ENCODE results near the gene ABI3BP.

GRCh38 chr3:100732435-100732834 is 260.8 kb downstream of the ABI3BP start:
- TF ChIP-seq FOXM1 (IDR thresholded peaks at IDR 0.05; ENCODE audit: borderline replicate concordance, low read depth) (no peak), NFIC (IDR thresholded peaks at IDR 0.05) (no peak), MAX (IDR thresholded peaks at IDR 0.05) (no peak), CREB1 (IDR thresholded peaks at IDR 0.05; ENCODE audit: low read depth) (no peak), ZBTB7A (IDR thresholded peaks at IDR 0.05; ENCODE audit: low read depth) (no peak)
- TF ChIP-seq, protein P1, sequence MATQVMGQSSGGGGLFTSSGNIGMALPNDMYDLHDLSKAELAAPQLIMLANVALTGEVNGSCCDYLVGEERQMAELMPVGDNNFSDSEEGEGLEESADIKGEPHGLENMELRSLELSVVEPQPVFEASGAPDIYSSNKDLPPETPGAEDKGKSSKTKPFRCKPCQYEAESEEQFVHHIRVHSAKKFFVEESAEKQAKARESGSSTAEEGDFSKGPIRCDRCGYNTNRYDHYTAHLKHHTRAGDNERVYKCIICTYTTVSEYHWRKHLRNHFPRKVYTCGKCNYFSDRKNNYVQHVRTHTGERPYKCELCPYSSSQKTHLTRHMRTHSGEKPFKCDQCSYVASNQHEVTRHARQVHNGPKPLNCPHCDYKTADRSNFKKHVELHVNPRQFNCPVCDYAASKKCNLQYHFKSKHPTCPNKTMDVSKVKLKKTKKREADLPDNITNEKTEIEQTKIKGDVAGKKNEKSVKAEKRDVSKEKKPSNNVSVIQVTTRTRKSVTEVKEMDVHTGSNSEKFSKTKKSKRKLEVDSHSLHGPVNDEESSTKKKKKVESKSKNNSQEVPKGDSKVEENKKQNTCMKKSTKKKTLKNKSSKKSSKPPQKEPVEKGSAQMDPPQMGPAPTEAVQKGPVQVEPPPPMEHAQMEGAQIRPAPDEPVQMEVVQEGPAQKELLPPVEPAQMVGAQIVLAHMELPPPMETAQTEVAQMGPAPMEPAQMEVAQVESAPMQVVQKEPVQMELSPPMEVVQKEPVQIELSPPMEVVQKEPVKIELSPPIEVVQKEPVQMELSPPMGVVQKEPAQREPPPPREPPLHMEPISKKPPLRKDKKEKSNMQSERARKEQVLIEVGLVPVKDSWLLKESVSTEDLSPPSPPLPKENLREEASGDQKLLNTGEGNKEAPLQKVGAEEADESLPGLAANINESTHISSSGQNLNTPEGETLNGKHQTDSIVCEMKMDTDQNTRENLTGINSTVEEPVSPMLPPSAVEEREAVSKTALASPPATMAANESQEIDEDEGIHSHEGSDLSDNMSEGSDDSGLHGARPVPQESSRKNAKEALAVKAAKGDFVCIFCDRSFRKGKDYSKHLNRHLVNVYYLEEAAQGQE (IDR thresholded peaks at IDR 0.05; ENCODE audit: low read depth): no peak

Data from Ishikawa (cell line).